HG03432 (cell line): Measurements from ENCODE around the gene CAMK4.

Source experiments
- ATAC-seq: cut with Tn5 transposase; IDR thresholded peaks from one replicate; pipeline ENCODE4 v1.9.1; 2021; ENCODE audit warnings: mild to moderate bottlenecking, moderate library complexity; ENCODE audit not compliant: unreplicated experiment

The CAMK4 gene

DNA sequence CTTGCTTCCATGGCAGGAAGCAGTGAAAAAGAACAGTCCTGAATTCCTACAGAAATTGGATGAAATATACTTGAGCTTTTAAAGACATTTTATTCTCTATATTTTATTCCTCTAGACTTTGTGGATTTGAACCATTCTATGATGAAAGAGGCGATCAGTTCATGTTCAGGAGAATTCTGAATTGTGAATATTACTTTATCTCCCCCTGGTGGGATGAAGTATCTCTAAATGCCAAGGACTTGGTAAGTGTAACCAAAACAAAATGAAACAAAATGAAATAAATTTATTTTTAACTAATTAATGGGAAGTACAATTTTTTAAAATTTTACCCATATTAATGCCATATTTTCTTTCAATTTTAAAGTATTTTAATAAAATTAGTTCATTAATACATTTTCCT is 254.1 kb downstream of the CAMK4 start:
- ATAC-seq: no peak

DNA sequence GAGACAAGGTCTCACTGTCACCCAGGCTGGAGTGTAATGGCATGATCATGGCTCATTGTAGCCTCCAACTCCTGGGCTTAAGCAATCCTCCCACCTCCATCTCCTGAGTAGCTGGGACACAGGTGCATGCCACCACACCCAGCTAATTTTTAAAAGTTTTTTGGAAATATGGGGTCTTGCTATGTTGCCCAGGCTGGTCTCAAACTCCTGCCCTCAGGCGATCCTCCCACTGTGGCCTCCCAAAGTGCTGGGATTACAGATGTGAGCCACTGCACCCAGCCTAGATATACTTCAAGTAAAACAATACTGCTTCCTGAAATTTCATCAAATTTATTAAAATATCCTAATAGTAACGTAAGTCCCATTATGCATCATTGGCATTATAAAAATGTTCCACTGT is 254.7 kb downstream of the CAMK4 start:
- ATAC-seq: no peak

DNA sequence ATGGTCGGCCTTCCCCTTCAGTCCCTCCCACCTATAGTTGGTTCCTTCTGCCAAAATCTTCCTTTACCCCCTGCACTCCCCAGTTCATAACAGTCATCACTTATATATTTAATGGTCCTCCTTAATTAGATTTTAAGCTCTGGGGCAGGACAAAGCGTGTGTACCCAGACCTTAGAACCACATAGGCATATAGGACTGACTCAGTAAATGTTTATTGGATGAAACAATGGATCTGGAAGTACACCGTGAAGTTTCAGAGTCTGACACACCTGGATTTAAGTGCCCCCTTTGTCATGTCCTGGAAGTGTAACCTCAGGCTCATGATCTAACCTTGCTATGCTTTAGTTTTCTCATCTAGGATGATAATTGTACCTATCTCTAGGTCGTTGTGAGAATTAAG is 256.2 kb downstream of the CAMK4 start:
- no peak for ATAC-seq

DNA sequence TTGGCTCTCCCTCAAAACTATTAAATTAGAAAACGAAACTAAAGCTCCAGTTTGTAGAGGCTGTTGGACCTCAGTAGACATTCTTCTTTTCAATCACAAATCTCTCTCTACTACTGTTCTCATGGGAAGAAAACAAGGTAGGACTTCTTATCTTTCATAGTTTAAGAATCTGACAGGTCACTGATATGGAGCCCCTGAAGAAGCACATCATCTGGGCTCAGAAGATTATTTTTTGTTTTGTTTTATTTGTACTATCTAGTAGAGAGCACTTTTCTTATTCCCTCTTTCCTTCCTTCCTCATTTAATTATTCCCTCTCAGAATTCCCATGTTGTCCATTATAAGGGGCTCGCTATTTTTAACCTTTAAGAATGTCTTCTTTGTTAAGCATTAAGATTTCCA is 261.9 kb downstream of the CAMK4 start:
- ATAC-seq: no peak

DNA sequence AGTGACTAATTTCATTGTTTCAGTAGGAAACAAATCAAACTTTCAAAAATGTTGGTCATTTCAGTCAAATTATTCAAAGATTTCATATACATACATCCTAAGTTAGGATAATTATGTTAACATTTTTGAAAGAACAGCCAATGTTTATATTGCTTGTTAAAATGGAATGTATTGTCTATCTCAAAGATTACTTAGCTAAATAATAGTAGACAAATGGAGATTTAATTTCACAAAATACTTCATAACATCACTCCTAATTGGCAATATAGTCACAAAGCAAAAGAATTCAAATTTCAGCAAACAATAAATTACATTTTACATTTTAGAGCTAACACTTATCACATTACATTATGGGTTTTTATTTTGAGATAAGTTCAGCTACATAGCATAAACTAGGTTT is 262.7 kb downstream of the CAMK4 start:
- ATAC-seq: no peak

DNA sequence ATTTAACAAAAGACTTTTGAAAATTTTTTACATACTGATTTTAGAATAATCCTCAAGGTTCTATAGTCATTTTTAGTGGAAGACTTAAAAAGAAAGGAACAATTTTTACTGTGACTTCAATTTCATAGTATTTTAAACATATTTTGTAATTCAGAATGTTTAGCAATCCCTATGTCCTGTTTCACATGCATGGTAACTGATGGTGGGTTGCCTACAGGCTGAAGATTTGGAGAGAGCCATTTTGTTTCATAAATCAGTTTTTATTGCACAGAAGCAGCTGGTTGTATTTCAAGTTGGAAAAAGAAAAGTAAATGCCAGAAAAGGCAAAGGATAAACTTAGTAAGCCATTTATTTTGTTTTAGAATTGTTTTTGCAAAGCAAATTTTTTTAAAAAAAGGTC is 264.2 kb downstream of the CAMK4 start:
- no peak for ATAC-seq

DNA sequence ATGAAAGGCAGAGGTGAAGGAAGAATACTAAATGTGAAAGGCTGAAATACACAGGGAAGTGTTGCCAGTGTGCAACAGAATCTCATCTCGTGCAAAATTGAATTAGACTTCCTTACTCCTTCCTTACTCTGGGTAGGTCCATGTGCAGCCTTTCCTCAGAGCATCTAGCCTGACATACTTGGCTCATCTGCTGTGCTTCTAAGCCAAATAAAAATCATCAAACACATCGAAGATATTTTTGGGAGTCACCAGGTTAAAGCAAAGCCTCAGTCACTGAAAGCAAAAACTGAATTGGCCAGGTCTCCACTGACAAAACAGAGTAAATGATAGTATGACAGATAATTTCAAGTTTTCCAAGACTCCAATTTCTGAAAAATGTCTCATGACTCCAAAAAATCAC is 268.8 kb downstream of the CAMK4 start:
- ATAC-seq: no peak

DNA sequence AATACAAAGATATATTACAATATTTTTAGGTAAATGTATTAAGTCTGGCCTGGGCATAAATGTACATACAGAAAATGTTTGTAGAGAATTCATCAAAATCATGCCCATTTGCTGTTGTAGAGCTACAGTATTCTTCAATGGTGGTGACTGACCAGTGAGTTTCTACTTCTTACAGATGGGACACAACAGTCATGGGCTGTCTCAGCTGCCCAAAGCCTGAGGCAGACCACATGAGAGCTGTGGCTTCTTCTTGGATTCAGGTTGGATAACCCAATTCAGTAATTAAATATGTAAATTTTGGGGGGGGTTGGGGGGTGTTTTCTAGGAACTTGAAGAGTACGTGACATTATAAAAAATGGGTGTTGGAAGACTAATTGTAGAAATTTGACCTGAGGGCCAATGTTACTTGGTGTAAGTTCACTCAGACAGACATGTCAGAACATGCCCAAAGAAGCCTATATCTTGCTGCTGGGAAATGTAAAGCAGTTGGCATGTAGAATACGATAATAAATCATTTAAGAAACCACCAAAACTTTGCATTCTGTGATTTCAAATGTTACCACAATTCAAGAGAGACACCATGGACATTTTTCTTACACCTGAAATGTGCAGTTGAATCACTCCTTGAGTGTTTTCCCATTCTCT is 270.3 kb downstream of the CAMK4 start:
- ATAC-seq: peak; percentile 52

DNA sequence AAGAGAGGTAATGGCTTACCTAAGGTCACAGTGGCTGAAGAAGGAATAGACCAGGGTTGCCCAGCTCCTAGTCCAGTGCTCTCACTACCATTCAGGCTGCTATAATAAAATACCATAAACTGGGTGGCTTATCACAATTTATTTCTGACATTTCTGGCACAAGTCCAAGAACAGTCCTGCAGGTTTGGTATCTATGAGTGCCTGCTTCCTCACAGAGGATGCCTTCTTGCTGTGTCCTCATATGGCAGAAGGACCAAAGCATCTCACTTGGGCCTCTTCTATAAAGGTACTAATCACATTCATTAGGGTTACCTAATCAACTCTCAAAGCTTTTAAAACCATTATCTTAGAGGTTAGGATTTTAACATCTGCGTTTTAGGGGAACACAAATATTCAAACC is 271.0 kb downstream of the CAMK4 start:
- peak; percentile 26 for ATAC-seq

DNA sequence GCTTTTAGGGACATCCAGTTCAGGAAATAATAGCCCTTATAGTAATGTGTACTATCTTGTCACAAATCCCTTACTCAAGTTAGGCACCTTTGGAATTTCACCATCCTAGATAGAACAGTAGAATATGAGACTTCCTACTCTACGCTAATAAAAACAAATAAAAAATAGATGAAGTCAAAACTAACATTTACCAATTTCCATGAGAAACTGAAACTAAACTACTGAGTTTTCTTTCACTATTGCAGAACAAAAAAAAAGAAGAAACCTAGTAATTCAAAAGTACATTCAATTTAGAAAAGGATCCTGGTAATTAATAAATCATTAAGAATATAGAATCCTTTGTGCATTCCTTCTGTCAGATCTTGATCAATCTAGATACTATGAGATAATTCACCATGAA is 274.2 kb downstream of the CAMK4 start:
- ATAC-seq: no peak

DNA sequence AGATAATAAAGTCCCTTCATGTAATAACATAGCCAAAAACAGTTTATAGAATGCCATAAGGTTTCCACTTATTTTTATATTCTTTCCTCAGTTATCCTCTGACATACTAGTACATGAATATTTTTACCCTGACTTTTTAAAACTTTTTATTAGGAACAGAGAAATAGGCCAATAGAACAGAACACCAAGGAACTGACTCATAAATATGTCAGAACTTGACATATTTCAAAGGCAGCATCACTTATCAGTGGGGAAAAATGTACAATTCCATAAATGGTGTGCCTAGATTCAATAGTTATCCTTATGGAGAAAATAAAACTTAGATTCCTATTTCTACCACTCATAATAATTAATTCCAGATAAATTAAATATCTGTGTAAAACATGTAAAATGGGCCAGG is 278.8 kb downstream of the CAMK4 start:
- ATAC-seq: no peak

DNA sequence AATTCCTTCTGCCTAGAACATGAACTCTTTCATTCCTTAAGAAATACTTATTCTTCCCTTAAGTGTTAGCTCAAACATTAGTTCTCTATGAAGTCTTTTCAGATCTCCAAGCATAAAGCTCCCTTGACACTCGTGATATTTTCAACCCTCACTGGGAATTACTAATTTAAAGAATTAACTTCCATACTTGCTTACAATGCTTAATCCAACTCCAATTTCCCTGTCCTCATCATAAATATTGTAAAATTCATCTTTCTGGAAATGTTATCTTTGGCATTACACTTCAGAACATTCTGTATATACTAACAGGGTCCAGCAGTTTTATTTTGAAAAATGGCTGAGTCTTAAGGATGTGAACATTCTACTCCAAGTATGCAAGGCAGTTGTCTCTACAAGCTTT is 280.9 kb downstream of the CAMK4 start:
- ATAC-seq: no peak

DNA sequence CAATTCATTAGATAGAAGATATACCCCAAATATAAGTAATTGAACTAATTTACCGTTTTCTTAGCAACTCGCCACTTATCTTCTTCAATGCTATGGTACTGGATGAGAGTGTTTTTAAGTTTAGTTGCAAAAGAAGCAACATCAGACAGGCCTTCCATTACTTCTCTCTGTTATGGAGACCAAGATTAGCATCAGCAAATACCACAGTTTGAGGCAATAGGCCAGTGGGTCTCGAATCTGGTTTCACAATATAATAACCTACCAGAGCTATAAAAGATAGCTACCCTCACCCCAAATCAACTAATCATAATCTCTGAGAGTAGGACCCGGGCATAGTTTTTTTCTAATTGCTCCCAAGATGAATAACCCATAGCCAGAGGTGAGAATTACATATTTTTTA is 283.1 kb downstream of the CAMK4 start:
- ATAC-seq: no peak

DNA sequence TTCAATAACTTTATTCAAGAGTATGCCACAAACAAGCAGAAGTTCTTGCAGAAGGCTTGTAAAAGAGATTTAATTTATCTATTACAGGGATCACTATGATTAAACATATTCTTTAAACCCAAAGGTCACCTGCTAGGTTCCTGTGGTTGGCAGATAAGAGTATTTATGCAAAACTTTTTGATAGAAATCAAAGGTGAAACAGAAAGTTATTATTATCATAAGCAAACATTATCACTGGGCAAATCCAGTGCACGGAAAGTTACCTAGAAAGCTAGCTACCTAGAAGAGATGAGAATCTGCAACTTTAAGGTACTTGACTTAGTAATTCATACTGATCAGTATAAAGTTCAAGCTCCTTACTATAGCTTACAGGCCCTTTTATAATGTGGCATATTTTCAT is 284.9 kb downstream of the CAMK4 start:
- ATAC-seq: no peak

DNA sequence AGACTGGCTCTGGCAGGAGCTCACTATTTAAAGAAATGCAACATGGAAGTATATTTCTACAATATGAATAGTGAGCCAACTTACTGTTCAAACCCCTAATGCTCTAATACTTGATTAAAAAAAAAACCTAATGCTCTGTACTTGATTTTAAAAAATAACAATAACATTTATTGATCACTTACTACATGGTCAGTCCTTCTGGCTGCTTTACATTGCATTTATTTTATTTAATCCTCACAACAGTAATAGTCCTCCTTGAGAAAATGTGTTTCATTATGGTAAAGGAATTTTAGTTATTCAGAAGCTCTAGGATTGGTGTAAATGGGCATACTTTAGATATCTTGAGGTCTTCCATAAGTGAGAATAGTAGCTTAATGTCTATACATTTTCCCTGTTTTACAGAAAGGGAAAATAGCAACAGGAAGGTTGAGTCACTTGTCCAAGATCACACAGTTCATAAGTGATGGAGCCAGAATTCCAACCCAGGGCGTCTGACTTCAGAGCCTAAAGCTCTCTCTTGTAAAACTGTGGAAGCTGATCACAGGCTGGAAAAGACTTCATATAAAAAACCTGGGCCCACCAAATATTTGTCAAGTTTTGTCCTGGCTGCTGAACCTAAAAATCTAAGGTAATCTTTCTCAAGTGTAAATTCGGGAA is 287.1 kb downstream of the CAMK4 start:
- no peak for ATAC-seq

DNA sequence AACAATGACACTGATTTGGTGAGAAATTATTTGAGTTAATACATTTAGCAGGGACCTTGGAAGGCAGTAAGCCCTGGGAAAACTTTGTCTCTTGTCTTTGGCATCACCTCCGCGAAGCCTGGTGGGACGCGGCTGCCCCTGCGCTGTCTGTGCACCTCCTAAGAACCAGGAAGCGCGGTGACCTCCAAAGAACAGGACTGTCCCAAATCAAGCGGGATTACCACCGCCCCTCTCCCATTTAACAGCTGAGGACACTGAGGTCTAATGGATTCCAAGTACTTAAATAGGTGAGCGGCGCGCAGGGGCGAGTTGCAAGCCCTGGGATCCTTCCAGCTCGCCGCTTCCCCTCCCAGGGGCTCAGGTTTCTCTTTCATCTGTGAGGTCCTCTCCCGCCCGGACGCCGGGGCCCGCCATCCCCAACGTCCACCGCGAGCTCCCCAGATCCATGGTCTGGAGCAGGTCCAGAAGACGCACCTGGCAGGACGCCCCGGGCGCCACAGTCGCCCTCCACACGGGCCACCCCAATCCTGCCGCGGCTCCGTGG is 287.7 kb downstream of the CAMK4 start:
- peak; percentile 4 for ATAC-seq

DNA sequence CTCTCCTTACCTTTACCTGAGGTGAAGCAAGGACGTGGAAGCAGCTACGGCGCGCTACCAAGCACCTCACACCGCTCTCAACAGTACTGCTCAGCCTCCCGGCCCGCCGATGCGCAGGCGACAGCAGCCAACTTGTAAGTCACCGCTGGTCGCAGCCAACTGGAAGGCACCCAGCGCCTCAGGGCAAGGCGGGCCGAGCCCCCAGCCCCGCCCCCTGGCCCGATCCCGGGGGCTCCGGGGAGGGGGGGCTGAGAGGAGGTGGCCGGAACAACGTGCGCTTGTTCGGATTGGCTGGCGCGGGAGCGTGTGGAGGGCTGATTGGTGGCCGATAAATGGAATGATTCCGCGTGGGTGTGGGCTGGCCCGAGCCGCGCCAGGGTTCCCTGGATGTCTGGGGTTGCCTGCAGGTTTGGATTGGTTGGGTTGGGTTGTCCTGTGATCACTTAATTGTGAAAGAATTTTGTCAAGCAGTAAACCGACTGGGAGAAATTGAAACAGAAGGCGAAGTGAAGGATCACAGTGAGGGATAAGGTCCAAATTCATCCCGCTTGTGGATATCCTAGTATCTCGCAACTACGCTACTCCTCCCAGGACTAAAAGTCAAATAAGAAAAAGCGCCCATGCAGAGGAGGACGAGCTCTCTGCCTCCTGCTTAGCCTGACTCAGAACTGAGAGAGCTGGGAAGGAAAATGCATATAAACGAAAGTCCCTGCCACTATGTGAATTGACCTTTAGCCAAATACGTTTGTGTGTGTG is 288.4 kb downstream of the CAMK4 start, which contains the start of gene STARD4:
Gene STARD4, minus strand, starts transcription at position 161 of the 756 bp plus-strand sequence. CDS start 5,102 bp downstream, outside the sequence.
- ATAC-seq: peak; percentile 94

DNA sequence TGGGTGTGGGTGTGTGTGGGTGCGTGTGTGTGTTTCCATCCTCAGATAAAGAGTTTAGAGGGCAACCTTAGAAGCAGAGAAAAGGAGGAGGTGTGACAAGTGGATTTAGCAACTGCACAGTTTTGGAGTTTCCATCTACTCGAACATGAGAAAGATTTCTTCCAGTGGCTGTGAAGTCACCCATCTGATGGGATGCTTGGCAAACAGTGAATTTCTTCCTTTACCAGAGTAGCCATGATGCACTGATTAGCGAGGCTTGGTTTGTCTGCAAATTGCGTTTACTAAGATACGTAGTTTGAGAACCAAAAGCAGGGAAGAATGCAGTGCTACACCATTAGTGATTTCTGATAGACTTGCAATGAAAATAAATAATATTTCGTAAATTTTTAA is 288.9 kb downstream of the CAMK4 start:
- ATAC-seq: no peak

DNA sequence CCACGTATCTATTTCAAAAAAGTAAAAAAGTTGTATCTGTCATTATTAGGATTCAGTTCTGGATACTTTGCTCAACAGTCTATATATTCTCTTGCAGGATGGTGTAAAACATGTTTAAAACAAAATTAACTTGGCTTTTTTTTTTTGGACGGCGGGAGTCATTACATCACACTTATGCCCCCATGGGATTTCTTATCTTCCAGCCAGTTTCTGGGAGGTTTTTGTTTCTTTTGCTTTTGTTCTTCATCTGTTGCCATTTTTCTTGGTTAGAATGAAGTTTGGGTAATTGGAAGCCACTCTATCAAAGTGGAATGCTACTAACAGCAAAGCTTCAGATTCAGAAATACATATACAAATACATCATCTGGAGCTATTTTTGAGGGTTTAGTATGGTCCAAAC is 289.9 kb downstream of the CAMK4 start:
- ATAC-seq: no peak

DNA sequence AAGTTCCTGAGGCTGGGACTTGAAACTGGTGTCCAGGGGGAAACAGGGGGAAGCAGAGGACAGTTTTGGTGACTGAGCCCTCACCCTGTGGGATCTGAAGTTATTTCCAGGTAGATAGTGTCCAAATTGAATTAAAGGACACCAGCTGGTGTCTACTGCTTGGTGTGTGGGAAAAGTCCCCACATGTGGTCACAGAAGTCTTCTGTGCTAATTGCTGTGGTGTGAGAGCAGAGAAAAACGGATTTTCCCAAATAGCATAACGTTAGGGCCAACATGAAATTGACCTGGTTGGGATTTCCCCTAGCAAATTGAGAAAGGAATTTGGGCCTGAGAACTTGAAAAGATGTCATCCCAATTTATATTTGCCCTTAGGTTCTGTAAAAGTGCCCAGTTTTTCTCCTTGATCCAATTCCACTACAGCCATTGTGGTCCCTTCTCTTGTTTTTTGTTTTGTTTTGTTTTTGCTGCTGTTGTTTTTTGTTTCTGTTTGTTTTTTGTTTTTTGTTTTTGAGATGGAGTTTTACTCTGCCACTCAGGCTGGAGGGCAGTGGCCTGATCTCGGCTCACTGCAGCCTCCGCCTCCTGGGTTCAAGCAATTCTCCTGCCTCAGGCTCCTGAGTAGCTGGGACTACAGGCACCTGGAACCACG is 293.8 kb downstream of the CAMK4 start:
- ATAC-seq: peak; percentile 58

DNA sequence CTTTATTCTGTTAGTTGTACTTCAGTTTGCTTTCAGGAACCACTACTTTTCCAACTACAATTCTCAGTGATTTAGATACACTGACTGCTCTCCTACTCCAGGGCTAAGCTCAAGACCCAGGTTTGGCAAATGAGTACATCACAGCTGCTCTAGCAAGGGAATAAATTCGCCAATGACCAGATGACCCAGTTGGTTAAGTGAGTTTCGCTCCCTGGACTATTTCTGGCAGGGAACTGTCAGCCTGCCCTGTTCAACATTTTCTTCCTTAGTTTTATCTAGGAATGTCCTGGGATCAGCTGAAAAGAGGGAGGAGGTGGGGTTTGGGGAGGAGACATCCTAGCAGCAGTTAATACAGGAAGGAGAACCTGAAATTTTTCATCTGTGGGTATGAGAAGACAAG is 294.6 kb downstream of the CAMK4 start:
- ATAC-seq: no peak
